NOMO-1 (cell line): ENCODE results near the gene SLC19A2.
"Not testable (repeated sequence)": the region's sequence is repeated elsewhere in the genome, so short reads cannot be mapped to it uniquely, and the experiment has no call there.

Source experiments
- DNase-seq, 2 experiments: peaks; one replicate each; lab custom pipeline; 2025; ENCODE audit not compliant: unreplicated experiment in 2 of 2; lab: John Stamatoyannopoulos, UW

SLC19A2 gene

DNA sequence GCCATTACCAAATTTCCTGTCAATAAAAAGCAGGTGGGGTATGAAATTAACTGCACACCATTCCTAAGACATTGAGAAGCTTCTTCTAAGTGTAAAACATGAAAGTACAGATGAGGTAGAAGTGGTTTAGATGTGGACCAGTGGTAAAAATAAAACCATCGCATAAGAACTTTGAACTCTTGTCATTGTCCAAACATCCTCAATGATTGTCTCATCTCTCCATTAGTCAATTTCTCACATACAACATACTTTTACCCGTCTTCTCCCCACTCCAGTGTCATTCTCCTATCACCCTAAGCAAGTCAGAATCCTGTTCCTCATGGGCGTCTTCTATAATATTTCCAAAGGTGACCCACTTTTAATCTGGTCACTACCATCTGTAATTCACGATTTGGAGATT is 24.3 kb upstream of the SLC19A2 start:
- no peak for DNase-seq

DNA sequence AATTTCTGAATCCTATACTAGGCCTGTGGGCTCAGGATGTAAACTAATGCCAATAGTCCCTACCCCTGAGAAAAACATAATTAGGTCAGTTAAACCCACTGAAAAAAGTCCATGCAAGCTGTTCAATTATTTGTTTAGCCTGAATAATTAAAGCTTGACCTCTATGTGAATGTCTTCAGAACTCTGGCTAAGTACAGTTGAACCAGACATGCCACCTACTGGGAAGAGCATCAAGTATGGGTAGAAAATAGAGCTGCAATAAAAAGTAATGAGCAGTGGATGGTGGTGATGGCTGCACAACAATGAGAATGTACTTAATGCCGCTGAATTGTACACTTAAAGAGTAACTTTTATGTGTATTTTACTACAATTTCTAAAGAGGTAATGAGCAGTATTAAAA is 23.6 kb upstream of the SLC19A2 start:
- no peak for DNase-seq

DNA sequence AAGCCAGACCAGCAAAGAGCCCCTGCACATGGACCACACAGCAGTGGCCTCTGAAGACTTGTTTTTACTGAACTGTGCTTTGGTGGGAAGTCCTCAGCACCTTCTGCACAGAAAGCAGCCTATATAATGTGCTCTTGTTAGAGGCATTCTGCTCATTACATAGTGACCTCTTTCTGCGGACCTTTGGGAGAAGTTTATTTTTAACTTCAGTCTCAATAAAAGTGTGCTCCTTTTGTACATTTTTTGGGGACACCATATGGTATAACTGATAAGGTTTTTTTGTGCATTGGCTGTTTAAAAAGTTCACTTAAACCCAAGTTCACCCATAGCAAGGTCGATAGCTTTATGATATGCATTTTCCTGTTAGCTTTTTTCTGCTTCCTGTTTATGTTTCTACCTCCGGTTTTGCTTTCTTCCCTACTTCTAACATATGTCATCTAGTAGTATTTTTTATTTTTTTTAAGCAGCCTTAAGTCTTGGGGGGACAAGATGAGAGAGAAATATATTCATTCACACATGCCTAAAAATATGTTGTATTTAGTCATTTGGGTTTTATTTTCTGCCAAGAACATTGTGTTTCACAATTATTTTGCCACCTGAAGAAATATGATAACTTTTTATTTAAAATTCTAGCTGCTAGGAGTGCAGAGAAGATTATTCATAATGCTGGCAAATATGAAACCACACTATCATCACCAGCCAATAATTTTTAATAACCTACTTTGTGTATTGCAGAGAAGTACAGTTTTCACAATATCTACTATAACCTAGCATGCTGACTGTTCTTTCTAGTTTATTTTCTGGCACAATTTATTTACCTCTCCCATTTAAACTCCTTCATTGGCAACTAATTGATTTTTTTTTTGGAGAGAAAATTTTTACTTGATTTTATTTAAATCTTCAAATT is 22.9 kb upstream of the SLC19A2 start:
- no peak for DNase-seq

DNA sequence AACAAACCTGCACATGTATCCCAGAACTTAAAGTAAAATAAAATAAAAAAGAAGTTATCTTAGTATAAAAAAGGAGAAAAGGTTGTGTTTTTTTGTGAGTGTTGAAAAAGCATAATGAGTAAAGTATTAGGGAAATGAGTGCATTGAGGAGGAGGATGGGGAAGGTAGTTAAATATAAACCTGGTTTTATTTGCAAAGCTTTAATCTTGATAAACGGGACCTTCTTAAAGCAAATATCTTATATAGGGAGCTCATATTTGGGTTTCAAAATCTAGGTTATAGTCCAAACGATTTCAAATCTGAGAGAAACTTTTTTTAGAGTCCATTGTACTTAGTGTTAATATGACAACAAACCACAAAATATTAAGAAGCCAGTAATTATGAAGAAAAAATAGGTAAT is 21.7 kb upstream of the SLC19A2 start:
- DNase-seq, result no peak

DNA sequence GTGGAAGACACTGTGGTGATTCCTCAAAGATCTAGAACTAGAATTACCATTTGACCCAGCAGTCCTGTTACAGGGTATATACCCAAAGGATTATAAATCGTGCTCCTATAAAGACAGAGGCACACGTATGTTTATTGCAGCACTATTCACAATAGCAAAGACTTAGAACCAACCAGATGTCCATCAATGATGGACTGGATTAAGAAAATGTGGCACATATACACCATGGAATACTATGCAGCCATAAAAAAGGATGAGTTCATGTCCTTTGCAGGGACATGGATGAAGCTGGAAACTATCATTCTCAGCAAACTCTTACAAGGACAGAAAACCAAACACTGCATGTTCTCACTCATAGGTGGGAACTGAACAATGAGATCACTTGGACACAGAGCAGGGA is 17.9 kb upstream of the SLC19A2 start:
- DNase-seq, result not testable (repeated sequence)

DNA sequence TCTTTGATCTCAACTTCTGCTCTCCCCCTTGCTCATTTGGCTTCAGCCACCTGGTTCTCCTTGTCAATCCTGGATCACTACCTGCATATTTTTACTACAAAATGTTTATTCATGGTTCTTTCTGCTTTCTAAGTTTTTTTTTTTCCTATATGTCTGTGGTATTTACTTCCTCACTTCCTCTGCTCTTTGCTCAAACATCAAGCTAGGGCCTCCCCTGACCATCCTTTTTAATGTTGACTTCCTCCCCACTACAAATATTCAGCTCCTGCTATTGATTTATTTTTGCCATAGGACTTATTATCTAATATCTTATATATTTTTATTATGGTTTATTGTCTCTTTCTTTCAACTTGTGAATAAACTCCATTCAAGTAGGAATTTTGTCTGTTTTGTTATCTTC is 14.1 kb upstream of the SLC19A2 start:
- DNase-seq, result no peak

DNA sequence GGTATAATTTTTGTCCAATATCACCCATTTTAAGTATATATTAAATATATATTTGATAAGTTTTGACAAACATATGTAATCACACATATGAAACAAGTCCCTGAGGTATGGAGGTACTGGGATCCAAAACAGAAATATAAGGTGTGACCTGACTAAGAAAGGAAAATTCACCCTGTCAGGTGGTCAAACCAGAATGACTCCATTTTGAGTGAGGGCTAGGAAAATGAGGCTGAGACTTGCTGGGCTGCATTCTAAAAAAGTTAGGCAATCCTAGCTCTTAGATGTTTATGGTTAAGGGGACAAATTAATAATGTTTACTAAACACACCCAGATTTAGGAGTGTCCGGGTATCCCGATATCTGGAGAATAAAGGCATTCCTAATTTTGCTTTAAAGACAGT is 11.6 kb upstream of the SLC19A2 start:
- DNase-seq, result no peak

DNA sequence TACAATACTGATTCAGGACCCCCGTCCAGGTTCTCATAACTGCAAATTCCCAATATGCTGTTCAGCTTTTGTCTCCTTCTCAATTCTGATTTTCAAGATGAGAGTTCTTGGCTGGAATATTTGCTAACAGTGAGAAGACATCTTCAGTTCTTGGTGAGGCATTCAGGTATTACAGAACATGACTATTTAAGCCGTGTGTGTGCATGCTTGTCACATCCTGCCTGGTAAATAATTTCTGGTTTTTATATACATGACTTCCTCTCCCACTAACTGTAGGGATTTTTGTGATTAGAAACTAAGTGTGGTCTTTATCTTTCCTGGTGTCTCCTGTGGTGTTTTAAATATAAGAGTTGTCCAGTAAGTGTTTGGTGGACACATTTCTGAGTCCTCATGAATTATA is 10.2 kb upstream of the SLC19A2 start:
- no peak for DNase-seq

DNA sequence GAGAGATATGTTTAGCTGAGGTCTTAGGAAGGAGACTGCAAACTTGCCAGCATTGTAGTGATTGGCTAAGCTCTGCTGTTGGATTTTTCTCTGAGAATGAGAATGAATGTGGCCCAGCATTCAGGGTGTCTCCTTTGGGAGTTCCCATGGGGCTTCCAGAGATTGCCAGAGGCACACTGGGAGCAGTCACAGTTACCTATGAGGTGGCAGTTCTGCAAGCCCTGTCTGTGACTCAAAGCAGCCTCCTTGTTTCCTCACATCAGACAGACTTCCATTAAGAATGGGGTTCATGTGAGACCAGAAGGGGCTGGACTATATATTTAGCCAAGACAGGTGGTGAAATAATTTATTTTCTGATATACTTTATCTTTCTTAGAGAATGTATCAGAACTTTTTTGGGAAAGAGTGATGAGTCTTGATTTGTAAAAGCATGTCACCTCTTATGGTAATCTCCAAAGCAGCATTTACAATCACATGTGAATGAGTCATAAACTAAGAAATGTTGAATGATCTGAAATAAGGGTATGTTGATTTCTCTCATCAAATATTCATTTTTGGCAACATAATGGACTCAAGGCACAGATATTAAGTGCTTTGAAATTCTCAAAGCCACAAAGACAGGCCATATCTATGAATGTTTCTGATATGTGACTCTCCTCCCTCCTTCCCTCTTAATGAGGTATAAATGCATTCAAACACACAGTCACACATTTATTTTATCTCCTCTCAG is 9.5 kb upstream of the SLC19A2 start:
- no peak for DNase-seq

DNA sequence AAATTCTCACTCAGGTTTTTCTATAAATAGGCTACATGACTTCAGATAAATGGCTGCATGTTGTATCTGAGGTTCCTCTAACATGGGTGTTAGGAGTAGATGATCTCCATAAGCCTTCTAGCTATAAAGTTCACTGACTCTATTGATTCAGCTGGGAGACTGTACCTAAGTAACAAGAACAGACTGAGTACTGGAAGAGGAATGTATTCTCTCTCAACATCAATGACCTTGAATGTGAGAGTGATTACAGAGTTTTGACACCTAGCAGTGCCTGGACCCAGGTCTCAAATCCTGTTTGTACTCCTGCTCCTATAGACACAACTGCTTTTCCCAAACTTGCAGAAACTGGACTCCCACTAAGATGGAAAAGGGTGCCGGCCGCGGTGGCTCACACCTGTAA is 8.6 kb upstream of the SLC19A2 start:
- DNase-seq, result no peak

DNA sequence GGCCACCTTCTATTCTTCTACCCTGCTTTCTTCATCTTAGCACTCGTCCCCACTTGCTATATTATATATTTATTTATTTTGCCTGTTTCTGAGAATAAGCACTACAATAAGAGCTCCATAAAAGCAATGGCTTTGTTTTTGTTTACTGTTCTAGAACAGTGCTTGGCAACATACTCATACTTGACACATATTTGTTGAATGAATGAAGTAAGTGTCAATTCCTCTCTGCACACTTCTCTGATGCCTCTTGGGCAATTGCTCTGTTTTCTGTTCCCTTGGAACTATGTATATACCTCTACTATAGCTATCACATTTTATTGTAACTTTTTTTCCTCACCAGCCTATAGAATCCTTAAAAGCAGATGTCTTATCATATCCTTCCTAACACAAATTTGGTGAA is 7.5 kb upstream of the SLC19A2 start:
- no peak for DNase-seq

DNA sequence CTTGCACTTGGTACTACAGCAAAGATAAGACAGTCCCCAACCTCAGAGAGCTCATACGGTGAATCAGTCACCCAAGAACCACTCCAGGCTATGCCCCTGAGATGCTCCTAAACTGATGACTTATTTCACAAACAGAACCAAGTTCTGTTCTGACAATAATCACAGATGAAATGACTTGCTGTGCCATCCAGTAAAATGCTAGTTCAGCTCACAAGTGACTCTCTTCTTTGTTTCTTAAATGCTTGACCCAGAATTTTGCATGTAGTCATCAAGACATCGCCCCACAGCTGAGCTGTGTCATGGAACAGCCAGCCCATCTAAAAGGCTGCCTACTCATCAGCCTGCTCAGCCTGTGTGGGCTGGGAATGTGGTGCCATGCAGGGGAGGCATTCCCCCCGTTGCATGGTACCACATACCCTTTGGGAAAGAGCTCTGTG is 6.1 kb upstream of the SLC19A2 start:
- DNase-seq, result no peak

DNA sequence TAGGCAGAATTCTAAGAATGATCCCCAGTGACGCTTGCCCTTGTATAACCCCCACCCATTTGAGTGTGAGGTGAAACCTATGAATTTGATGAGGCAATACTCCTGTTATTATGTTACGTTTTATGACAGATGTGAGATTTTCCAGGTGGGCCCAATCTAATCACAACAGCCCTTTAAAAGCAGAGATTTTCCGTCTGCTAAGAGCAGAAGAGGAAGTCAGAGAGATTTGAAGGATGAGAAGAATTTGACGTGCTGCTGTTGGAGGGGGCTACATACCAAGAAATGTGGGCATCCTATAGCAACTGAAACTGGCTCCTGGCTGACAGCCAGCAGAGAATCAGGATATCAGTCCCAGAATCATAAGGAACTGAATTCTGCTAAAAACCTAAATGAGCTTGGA is 2.4 kb upstream of the SLC19A2 start:
- no peak for DNase-seq

DNA sequence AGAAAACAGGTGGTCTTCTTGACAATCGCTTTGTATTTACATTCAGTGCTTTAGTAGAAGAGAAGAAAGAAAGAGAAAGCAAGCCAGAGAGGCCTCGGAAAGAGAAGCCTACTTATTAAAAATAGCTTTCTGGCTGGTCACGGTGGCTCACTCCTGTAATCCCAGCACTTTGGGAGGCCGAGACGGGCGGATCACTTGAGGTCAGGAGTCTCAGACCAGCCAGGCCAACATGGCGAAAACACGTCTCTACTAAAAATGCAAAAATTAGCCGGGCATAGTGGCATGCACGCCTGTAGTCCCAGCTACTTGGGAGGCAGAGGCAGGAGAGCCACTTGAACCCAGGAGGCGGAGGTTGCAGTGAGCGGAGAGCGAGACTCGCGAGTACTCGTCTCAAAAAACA is 1.8 kb upstream of the SLC19A2 start:
- no peak for DNase-seq

DNA sequence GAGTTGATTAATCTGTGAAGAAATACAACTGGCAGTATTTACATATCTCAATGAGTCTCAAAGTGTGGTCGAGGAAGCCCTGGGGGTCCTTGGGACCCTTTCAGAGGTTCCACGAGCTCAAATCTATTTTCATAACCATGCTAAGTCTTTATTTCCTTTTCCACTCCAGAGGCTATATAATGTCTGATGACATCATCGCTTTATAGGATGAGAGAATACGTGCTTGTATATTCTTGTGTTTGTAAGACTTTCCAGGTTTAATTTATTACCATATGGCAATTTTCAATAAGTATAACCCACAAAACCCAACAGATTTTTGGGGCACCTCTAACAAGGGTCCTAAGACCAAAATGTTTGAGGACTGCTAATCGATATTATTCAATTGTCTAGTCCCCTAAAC is 1.4 kb upstream of the SLC19A2 start:
- DNase-seq, result no peak

DNA sequence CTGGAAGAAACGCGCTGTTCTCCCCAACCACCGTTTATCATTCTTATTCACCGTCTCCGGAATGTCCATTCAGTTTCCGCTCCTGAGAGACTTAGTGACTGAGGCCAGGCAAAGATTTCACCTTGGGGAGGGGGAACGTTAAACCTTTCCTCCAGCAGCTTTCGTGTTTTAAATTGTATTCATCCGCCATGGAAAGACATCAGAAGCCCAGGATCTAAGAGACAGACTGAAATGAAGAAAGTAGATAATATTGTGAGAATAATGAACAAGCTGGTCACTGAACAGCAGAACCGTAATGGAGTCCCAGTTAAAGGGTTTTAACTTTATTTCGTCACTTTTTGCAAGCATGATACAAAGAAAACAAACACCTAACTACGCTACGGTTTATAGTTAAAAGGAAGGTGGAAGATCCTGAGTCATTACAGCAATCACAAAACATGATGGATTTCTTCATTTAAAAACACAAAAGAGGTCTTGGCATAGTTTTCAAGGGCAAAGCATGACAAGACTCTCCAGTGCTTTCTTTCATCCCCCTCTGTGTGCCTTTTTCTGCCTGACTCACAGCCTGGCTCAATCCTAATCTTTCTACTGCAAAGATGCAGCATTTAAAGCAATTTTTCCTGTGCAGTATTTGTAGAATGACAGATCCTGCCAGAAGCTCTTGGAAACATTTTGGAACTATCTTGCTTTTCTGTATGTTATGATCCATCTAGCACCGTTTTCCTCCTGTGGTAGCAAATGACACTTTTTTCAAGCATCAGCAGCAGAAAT is 722 bp upstream of the SLC19A2 start:
- no peak for DNase-seq

DNA sequence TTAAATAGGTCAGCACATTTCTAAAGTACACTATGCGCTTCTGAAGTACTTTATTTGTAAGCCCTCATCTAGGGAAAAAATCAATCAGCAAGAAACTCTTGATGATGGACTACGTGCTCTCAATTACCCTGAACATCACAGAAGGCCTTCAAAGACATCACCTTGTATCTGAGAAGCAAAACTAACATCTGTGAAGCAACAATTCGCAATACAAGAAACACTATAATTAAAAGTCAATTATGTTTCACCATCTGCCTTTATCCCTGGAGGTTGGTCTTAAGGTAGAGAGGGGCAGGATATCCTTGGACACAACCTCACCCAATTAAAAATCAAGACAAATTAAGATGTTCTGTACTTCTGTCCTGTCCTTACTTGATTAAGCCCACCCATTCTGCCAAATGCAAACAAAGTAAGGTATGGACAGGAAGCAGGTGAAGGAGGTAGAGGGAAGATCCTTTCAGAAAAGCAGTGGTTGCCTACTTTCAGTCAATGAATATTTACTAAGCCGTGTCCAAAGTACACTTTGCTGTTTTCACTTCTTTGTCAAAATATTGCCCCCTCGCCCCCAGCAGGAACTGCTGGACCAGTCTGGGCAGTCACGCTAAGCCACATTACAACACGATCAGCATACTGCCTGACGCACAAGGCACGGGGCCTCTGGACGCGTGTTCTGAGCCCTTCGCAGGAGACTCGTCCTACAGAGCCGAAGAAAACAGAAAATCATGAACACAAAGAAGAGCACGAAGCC is 887 bp downstream of the SLC19A2 start:
- peak; percentile 20 to 33 for DNase-seq

DNA sequence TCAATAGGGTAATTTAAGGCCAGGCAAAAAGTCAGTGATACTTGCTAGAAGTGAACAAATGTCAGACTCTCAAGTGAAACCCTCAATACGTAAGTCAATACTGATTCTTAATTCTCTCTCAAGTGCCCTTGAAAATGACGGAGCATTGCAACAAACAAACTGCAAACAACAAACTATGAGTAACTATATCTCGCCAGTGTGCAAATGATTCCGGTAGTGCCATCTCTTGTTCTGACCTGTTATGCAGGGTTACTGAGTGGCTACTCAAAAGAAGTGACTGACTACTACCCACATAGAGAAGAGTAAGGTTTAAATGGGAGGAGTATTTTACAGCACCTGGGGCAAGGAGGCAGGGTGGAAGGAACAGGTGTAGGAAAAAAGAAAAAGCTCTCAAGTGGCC is 1.6 kb downstream of the SLC19A2 start:
- no peak for DNase-seq

DNA sequence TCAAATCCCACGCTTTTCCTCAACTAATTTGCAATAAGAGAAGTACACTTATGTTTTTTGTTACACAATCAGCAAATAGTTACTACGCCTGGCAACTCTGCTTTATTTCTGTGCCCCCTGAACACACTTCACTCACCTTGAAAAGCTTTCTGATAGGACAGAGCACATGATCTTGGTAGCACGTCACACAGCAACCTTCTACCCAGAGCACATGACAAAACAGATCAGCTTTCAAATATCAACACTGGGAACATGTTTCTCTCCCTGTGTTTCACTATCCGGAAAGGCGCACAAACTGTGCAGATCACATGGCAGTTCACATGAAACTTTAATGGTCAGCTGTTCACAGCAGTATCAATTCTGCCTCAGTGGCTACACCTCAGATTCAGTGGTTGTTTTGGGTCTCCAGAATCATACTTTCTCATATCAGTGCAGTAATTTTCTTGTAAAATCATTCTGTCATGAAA is 2.2 kb downstream of the SLC19A2 start:
- DNase-seq, result no peak

DNA sequence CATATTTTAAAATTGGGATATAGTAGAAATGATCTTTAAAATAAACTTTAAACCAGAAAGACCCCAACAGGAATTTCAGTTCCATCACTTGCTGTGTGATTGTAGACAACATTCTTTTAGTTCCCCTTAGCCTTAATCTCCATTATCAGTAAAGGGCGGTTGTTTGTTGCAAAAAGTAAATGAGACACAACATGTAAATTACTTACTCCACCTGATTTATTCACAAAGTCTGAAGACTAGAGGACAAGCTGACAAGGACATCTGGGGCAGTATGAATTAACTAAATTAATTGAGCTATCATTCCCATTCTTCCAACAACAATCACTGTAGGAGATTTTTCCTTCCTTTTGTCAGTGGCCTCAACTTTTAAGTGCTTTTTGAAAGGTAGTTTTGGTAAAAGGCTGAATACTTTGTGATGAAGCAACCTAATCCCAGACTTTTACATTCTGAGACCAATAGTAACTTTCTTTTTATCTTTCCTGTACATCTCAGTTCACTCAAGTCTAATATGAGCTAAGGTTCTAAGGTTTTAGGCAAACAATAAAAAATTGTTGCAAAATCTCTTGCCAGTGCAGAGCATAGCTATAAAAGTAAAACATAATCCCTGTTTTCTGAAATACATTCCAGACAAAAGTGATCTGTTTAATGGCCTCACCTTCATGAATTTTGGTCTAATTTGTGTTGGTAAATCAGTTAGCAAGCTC is 6.2 kb downstream of the SLC19A2 start:
- no peak for DNase-seq
